ENCODE data around the gene DUSP7.

DUSP7 gene

GRCh38 chr3:52056521-52056967 is at the start of gene DUSP7:
DUSP7 (minus strand) TSS chr3:52056571; CDS start chr3:52056366, 205 bp downstream.
- DNase-seq, result peak; percentile 82

GRCh38 chr3:52104684-52105640 is 48.6 kb upstream of the DUSP7 start:
- no peak for DNase-seq

- no peak for DNase-seq
These were observed 46.6 kb upstream of the DUSP7 start for GRCh38 chr3:52102934-52103333.

- DNase-seq, result no peak
These were observed 42.6 kb upstream of the DUSP7 start for GRCh38 chr3:52099001-52099401.

- no peak for DNase-seq
These were observed 41.6 kb upstream of the DUSP7 start for GRCh38 chr3:52097851-52098507.

GRCh38 chr3:52095990-52096775 is 39.8 kb upstream of the DUSP7 start:
- DNase-seq, result no peak

GRCh38 chr3:52094571-52095485 is 38.5 kb upstream of the DUSP7 start:
- no peak for DNase-seq

- no peak for DNase-seq
These were observed 37.6 kb upstream of the DUSP7 start for GRCh38 chr3:52093756-52094545.

GRCh38 chr3:52092891-52093290 is 36.5 kb upstream of the DUSP7 start:
- no peak for DNase-seq

GRCh38 chr3:52092271-52092660 is 35.9 kb upstream of the DUSP7 start:
- DNase-seq, result no peak

GRCh38 chr3:52091586-52092270 is 35.4 kb upstream of the DUSP7 start:
- no peak for DNase-seq

- DNase-seq, result no peak
These were observed 34.6 kb upstream of the DUSP7 start for GRCh38 chr3:52090933-52091468.

- no peak for DNase-seq
These were observed 34.0 kb upstream of the DUSP7 start for GRCh38 chr3:52090131-52090932.

GRCh38 chr3:52089691-52090090 is 33.3 kb upstream of the DUSP7 start:
- no peak for DNase-seq

GRCh38 chr3:52088445-52089367 is 32.3 kb upstream of the DUSP7 start:
- DNase-seq, result no peak

- DNase-seq, result no peak
These were observed 31.4 kb upstream of the DUSP7 start for GRCh38 chr3:52087731-52088130.

GRCh38 chr3:52086976-52087663 is 30.7 kb upstream of the DUSP7 start:
- DNase-seq, result peak; percentile 30

GRCh38 chr3:52086461-52086860 is 30.1 kb upstream of the DUSP7 start:
- no peak for DNase-seq
